Measurements from ENCODE around the gene HESX1.

The HESX1 gene

GRCh38 chr3:57150113-57150581 lies 49.6 kb downstream of the HESX1 start:
- in situ Hi-C loops (cut with HindIII; ENCODE audit: low sequenced_read_pairs), result no loop called here
